ENCODE measurements around the gene HCRTR2.

DNA sequence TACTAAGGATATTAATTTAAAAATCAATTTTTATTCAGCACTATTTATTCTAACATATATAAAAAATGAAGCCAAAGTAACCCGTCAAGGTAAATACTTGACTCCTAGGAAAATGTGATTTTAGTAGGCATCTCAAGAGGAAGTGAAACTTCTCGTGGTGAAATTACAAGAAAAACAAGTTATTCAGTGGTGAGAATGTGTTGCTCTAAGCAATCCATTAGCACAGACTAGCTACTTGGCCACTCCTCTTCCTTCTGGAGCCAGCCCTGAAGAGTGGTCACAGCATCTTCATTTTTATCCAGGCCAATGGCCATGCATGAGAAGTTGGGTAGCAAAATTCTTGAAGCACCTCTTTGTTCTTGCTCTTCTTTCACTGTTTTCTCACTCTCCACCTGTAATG lies 112.5 kb downstream of the HCRTR2 start:
- TF ChIP-seq POLR2AphosphoS5 (IDR thresholded peaks at IDR 0.05; ENCODE audit: insufficient read depth in 1 of 2, low read depth in 1 of 2), result no peak
- TF ChIP-seq, protein P1, sequence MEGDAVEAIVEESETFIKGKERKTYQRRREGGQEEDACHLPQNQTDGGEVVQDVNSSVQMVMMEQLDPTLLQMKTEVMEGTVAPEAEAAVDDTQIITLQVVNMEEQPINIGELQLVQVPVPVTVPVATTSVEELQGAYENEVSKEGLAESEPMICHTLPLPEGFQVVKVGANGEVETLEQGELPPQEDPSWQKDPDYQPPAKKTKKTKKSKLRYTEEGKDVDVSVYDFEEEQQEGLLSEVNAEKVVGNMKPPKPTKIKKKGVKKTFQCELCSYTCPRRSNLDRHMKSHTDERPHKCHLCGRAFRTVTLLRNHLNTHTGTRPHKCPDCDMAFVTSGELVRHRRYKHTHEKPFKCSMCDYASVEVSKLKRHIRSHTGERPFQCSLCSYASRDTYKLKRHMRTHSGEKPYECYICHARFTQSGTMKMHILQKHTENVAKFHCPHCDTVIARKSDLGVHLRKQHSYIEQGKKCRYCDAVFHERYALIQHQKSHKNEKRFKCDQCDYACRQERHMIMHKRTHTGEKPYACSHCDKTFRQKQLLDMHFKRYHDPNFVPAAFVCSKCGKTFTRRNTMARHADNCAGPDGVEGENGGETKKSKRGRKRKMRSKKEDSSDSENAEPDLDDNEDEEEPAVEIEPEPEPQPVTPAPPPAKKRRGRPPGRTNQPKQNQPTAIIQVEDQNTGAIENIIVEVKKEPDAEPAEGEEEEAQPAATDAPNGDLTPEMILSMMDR (IDR thresholded peaks at IDR 0.05), result no peak
- TF ChIP-seq POLR2A (IDR thresholded peaks at IDR 0.05), result no peak

Measured in vagina (tissue), 2 donors.